ENCODE data around the gene AGAP1. TPM values are rescaled to one million over a fixed set of nuclear protein-coding genes. Genes with fewer than 3 reads are reported as not detected.

Gene AGAP1
- polyA plus RNA-seq, 2 of the 4 experiments (the other 2 are of a cell fraction): 20.2 to 21.9 TPM

DNA sequence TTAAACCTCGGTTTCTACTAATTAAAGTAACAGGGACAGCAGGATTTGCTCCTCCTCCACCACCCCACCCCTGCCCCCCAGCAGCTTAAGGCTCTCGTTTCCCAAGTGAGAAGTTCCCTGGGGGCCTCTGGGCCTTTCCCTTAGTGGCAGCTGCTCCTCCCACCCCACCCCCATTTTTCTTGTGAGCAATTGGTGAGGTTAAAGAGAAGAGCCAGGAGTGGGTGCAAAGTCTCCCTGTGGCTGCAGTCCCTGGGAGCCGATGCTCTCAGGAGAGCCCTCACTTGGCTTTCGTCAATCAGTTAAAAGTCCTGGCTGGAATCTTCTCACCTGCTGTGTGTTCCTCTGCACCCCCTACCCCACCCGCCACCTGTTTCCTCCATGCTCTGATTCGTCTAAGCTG, 48.7 kb upstream of the AGAP1 start:
- Histone ChIP-seq H3K4me2 (no peak overlapping the region), H3K4me3 (no peak overlapping the region), H3K9me3 (peaks cover 2% of the 10 kb centered on the region; the same call in 1 of the 3 replicates), H3K4me1 (0 out of 3 replicates have a peak, but pooled peaks cover 3% of the 10 kb centered on the region), H3K27ac (peak overlapping the region in 1 of 2 experiments; percentile 2; a peak in 1 of 6 replicates)
- 78% methylated on average over 6 of the region's 6 CpGs for WGBS (ENCODE audit: missing lambda C conversion rate)
- TF ChIP-seq CHD2 (IDR thresholded peaks at IDR 0.05; ENCODE audit: low read length, partially characterized antibody) (no peak), NR3C1 (IDR thresholded peaks at IDR 0.05) (no peak), CEBPB (IDR thresholded peaks at IDR 0.05) (no peak), CHD4 (IDR thresholded peaks at IDR 0.05; ENCODE audit: borderline replicate concordance) (no peak), MAFK (IDR thresholded peaks at IDR 0.05; ENCODE audit: partially characterized antibody) (no peak), RARB (CRISPR knock-in tag; IDR thresholded peaks at IDR 0.05) (no peak), EHMT2 (IDR thresholded peaks at IDR 0.05; ENCODE audit: low read depth) (no peak), CBX2 (IDR thresholded peaks at IDR 0.05; ENCODE audit: borderline replicate concordance, low read depth) (no peak), GATA3 (IDR thresholded peaks at IDR 0.05; ENCODE audit: borderline replicate concordance) (no peak), ZSCAN20 (CRISPR knock-in tag; IDR thresholded peaks at IDR 0.05) (no peak)
- TF ChIP-seq, protein P1, sequence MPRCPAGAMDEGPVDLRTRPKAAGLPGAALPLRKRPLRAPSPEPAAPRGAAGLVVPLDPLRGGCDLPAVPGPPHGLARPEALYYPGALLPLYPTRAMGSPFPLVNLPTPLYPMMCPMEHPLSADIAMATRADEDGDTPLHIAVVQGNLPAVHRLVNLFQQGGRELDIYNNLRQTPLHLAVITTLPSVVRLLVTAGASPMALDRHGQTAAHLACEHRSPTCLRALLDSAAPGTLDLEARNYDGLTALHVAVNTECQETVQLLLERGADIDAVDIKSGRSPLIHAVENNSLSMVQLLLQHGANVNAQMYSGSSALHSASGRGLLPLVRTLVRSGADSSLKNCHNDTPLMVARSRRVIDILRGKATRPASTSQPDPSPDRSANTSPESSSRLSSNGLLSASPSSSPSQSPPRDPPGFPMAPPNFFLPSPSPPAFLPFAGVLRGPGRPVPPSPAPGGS (IDR thresholded peaks at IDR 0.05): no peak
- TF ChIP-seq, protein P2, sequence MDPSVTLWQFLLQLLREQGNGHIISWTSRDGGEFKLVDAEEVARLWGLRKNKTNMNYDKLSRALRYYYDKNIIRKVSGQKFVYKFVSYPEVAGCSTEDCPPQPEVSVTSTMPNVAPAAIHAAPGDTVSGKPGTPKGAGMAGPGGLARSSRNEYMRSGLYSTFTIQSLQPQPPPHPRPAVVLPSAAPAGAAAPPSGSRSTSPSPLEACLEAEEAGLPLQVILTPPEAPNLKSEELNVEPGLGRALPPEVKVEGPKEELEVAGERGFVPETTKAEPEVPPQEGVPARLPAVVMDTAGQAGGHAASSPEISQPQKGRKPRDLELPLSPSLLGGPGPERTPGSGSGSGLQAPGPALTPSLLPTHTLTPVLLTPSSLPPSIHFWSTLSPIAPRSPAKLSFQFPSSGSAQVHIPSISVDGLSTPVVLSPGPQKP (IDR thresholded peaks at IDR 0.05; ENCODE audit: low read depth, low read length): no peak
- ATAC-seq (no peak; a peak in 1 of 6 replicates), DNase-seq (ENCODE audit: low read depth in 1 of 2, low spot score in 1 of 2) (no peak), FAIRE-seq (no peak)
- ChIA-PET POLR2A (no interaction called here), CTCF (interaction anchor here (1.4 kb wide), 1 partner anchor 18 kb away, joined by 3 read pairs; no protein-coding TSS in a partner anchor)

DNA sequence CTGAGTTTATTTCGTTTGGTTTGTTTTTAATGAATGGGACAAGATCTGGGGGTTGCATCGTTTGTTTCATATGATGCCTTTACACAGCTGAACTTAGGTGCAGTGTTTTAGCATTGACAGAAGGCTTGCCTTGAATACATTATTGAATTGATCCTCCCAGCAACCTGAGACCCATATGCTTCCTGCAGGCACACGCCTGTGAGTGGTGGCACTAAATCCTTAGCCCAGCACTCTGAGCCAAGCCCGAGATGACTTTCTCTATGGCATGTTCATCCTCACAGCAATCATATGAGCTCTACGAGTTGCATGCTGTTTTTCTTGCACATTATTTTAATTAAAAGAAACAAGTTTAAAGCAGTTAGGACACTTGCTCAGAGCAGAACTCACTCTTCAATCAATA, 47.8 kb upstream of the AGAP1 start:
- Histone ChIP-seq H3K4me1 (0 out of 3 replicates have a peak, but pooled peaks cover 3% of the 10 kb centered on the region), H3K27ac (no peak overlapping the region), H3K4me2 (no peak overlapping the region), H3K4me3 (no peak overlapping the region), H3K9me3 (peaks cover 2% of the 10 kb centered on the region; the same call in 1 of the 3 replicates)
- TF ChIP-seq NFE2L2 (conservative IDR thresholded peaks at IDR 0.05; ENCODE audit: low read length) (no peak), EP300 (IDR thresholded peaks at IDR 0.05) (no peak), PHF8 (IDR thresholded peaks at IDR 0.05; ENCODE audit: borderline replicate concordance, low read depth) (no peak), HDAC2 (IDR thresholded peaks at IDR 0.05) (no peak), FOSL2 (IDR thresholded peaks at IDR 0.05) (no peak), FOSL2 (CRISPR knock-in tag; IDR thresholded peaks at IDR 0.05) (no peak), EHF (CRISPR knock-in tag; IDR thresholded peaks at IDR 0.05) (no peak), RCOR1 (IDR thresholded peaks at IDR 0.05; ENCODE audit: low read depth, low read length) (no peak), SMC3 (IDR thresholded peaks at IDR 0.05) (no peak), FOXS1 (CRISPR knock-in tag; IDR thresholded peaks at IDR 0.05) (no peak), RARB (CRISPR knock-in tag; IDR thresholded peaks at IDR 0.05) (no peak), SREBF2 (IDR thresholded peaks at IDR 0.05) (no peak), ZFP36 (IDR thresholded peaks at IDR 0.05; ENCODE audit: borderline replicate concordance, partially characterized antibody) (no peak), MYC (IDR thresholded peaks at IDR 0.05; ENCODE audit: borderline replicate concordance, low read length) (no peak), EHMT2 (IDR thresholded peaks at IDR 0.05; ENCODE audit: low read depth) (no peak), RNF2 (IDR thresholded peaks at IDR 0.05; ENCODE audit: borderline replicate concordance, low read depth) (no peak)
- TF ChIP-seq, protein P3, sequence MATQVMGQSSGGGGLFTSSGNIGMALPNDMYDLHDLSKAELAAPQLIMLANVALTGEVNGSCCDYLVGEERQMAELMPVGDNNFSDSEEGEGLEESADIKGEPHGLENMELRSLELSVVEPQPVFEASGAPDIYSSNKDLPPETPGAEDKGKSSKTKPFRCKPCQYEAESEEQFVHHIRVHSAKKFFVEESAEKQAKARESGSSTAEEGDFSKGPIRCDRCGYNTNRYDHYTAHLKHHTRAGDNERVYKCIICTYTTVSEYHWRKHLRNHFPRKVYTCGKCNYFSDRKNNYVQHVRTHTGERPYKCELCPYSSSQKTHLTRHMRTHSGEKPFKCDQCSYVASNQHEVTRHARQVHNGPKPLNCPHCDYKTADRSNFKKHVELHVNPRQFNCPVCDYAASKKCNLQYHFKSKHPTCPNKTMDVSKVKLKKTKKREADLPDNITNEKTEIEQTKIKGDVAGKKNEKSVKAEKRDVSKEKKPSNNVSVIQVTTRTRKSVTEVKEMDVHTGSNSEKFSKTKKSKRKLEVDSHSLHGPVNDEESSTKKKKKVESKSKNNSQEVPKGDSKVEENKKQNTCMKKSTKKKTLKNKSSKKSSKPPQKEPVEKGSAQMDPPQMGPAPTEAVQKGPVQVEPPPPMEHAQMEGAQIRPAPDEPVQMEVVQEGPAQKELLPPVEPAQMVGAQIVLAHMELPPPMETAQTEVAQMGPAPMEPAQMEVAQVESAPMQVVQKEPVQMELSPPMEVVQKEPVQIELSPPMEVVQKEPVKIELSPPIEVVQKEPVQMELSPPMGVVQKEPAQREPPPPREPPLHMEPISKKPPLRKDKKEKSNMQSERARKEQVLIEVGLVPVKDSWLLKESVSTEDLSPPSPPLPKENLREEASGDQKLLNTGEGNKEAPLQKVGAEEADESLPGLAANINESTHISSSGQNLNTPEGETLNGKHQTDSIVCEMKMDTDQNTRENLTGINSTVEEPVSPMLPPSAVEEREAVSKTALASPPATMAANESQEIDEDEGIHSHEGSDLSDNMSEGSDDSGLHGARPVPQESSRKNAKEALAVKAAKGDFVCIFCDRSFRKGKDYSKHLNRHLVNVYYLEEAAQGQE (IDR thresholded peaks at IDR 0.05): no peak
- TF ChIP-seq, protein P4, sequence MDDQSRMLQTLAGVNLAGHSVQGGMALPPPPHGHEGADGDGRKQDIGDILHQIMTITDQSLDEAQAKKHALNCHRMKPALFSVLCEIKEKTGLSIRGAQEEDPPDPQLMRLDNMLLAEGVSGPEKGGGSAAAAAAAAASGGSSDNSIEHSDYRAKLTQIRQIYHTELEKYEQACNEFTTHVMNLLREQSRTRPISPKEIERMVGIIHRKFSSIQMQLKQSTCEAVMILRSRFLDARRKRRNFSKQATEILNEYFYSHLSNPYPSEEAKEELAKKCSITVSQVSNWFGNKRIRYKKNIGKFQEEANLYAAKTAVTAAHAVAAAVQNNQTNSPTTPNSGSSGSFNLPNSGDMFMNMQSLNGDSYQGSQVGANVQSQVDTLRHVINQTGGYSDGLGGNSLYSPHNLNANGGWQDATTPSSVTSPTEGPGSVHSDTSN (IDR thresholded peaks at IDR 0.05): no peak
- TF ChIP-seq, protein P2 (IDR thresholded peaks at IDR 0.05; ENCODE audit: low read depth, low read length): no peak
- ChIA-PET POLR2A (no interaction called here), CTCF (no interaction called here)
- DNase-seq (ENCODE audit: low read depth in 1 of 2, low spot score in 1 of 2): no peak
- FAIRE-seq: no peak
- WGBS (ENCODE audit: missing lambda C conversion rate): 64% methylated on average over 5 of the region's 5 CpGs
- no peak for ATAC-seq

Data from A549 (cell line).